HG03095 (cell line): ENCODE data around the gene DDX10.
"Not testable (repeated sequence)": the region's sequence is repeated elsewhere in the genome, so short reads cannot be mapped to it uniquely, and the experiment has no call there.

Source experiments
- ATAC-seq: cut with Tn5 transposase; IDR thresholded peaks from one replicate; pipeline ENCODE4 v1.9.1; 2021; ENCODE audit warnings: moderate library complexity; ENCODE audit not compliant: unreplicated experiment

Gene DDX10

DNA sequence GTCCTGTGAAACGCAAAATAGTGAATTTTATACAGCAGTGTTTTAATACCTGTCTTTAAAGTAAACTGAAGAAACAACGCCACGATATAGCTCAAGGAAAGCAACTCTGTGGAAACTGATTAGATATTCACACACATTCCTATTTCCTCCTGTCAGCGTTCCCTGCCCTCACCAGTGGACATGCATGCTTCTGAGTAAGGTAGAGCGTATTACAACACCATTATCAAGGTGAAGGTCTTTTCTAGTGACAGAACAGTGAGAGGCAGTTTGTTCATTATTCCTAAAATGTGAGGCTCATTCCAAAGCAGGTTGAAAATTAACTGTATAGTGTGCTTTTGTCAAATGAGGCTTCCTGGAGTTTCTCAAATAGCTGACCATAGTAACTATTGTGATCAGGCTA is 153.1 kb downstream of the DDX10 start:
- ATAC-seq, result no peak

DNA sequence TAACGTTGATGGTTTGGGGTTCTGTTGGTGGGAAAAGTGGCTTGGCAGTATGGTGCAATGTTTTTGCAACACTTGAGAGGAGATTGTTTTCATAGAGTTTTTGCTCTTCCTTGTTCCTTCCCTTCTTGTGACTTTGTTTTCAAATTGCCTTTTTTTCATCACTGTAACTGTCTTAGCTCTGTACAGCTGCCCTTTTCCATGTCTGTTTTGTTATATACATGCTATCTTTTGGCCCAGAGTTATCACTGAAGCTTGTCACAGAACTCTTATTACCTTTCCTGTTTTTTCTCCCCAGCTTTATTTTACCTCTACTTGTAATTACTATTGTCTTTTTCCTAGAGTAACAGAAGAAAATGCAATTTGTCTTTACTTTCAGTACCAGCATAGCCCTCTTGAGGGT is 154.1 kb downstream of the DDX10 start:
- ATAC-seq, result no peak

DNA sequence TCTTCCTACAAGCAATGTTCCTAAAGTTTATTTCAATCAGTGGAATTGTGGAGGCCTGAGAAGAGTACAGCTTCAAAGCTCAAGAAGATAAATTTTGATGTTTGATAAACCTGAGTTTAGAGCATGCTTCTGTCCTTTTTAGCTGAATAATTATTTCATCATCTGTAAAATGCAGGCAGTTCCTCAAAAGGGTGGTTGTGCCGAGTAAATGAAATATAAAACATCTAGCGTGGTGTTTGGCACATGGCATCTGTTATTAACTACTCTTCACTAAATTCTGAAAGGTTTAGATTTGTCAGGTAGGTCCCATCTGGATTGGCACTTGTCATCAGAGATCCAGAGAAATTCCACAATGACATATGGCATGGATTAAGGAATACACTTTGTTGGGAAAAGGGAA is 155.1 kb downstream of the DDX10 start:
- ATAC-seq, result no peak

DNA sequence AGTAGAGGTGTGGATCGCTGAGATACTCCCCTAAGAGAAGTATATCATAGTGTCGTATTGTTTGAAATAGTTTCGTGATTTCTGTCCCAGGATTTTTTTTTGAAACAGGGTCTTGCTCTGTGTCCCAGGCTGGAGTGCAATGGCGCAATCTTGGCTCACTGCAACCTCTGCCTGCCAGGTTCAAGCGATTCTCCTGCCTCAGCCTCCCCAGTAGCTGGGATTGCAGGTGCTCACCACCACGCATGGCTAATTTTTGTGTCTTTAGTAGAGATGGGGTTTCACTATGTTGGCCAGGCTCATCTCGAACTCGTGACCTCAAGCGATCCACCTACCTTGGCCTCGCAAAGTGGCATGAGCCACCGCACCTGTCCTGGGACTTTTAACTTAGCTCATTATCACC is 159.1 kb downstream of the DDX10 start:
- ATAC-seq, result not testable (repeated sequence)

DNA sequence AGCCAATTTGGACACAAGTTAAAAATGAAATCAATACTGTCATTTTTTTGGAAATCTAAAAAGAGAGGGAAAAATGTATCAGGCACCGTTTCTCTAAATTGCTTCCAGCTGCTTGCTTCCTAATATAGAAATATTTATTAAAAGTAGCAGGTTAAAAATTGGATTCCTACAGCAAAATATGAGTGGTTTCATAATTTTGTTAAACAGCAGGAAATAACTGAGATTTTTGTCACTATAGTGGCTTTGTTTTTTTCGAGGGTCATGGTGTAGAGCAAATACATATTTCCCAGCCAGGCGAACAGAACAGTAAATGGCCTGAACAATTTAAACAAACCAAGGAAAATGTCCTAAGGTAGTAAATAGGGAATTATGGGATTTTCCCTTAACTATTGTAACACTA is 159.7 kb downstream of the DDX10 start:
- no peak for ATAC-seq

DNA sequence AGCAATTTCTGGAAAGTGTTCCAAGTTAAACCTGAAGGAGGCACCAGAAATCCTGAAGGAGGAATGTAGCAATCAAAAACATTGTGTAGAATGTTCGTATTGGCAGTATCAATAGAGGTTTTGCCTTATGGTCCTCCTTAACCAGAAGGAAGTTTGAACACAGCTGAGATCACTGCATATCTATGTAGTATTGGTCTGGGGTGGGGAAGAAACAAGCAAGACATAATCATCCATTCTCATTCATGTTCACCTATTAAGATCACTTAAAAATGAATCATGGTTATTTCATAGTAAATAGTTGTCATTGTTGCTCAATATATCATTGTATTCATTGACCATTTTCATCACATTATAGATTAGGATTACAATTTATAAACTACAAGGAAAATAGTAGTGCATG is 160.5 kb downstream of the DDX10 start:
- no peak for ATAC-seq

DNA sequence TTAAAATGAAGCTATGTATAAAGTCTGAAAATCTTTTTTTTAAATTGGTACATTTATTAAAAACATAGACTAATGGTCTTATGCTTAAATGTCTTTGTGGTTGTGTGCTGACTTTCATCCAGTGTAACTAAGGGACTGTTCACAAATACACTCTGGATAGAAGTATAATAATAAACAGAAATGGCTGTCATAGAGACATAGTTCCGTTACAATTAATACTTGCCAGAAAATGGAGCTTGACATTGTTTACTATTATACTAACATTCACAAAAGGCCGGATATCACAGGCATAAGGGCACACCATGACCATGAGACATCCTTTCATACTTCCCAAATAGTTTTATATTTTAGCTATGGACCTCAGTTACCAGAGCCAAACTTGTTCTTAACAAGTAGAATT is 161.3 kb downstream of the DDX10 start:
- no peak for ATAC-seq

DNA sequence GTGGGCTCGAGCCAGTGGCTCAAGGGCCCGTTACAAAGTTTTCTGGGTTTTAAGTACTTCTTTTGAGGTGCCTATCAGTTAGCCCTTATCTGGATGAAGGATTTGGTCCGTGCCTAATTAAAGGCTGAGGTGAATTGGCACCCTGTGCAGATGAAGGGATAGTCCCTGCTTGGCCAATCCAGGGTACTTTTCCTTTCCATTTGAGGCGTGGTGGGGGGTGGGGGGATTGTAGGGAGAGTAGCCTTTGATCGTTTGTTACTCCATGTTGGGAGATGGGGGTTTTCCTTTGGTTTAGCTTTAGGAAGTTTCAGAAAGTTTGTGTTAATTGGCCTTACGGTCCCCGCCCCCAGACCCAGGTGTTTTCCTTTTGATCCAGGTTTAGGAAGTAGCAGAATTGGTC is 170.8 kb downstream of the DDX10 start:
- ATAC-seq, result no peak

DNA sequence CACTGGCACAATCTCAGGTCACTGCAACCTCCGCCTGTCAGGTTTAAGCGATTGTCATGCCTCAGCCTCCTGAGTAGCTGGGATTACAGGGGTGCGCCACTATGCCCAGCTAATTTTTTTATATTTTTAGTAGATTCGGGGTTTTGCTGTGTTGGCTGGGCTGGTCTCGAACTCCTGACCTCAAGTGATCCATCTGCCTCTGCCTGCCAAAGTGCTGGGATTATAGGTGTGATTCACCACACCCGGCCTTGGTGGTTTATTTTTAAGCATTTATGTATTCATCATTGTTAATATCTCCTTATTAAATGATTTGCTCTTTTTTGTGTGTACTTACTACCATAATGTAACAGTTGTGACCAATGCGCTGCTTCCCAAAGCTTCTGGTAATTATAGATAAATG is 171.7 kb downstream of the DDX10 start:
- no peak for ATAC-seq

DNA sequence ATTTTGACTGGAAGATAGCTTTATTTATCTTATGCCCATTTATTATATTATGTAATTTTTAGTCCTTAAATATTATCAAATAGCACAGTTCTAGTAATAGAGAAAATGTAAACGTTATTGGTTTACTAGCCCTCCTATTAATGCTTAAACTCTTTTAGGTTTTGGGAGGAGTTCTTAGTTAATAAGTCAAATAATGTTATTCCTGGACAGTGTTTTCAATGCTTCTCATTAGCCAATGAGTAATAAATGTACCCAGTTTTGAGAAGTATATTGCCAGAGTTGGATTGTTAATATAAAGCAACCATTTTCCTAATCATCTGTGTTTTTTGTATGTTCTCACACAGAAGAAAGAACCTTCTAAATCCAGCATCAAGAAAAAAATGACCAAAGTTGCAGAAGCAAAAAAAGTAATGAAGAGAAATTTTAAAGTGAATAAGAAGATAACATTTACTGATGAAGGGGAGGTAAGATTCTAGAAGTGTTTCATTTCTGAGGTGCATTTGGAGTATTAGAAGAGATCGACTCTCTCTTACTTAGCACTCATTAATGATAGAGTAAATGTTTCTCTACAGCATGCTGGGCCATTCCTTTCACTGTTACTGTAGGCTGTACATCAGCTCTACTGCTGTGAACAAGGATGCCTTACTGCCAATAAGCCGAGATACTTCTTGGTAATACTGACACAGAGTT is 173.4 kb downstream of the DDX10 start:
- no peak for ATAC-seq

DNA sequence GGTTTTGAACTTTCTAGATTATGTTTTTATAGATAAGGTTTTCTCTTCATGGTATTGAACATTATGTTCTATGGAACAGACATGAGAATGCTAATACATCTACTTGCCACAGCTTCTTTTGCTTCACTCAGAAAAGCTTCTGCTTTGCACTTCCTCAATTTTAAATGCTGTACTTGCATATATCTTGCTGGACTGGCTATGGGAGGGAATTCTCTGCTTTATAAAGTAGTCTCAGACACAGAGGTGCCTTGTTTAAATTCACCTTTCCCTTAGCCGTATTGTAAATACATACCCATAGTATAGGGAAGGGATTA is 173.9 kb downstream of the DDX10 start:
- no peak for ATAC-seq

DNA sequence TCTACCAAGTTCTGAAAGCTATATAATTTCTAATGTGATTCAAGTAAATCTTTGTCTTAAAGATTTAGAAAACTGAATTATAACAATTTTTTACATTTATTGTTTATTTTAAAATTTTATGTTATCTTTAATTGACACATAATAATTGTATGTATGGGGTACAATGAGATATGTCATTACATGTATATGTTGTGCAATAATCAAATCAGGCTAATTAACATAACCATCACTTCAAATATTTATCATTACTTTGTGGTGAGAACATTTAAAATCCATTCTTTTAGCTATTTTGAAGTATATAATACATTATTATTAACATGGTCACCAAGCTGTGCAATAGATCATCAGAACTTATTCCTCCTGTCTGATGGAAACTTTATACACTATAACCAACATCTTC is 181.1 kb downstream of the DDX10 start:
- ATAC-seq, result no peak

DNA sequence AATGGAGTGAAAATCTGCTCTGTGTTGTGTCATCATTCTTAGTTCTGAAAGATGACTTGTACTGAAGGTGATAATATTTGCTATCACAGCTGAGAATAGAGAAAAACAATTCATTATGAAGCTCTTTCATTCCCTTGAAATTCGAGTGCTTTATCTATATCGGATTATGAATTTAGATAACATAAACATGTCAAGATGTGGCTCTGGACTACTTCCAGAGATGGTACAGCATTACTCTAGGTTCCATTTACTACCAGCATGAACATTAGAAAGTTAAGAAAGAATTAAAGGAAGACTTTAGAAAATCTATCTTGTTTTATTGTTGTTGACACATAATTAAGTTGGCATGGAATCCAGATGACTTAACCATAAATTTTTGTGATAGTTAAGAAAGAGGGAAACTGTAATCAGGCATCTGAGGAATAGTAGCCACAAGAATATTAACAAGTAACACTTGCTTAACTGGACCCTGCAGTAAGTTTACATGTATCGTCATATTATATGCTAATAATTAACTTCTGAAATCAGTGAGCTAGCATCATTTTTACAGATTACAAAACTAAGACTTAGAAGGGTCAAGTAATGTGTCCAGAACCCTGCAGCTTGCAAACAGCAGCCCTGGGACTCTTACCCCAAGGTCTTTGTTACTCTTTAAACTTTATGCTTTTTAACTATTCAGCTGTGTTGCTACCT is 182.6 kb downstream of the DDX10 start:
- no peak for ATAC-seq

DNA sequence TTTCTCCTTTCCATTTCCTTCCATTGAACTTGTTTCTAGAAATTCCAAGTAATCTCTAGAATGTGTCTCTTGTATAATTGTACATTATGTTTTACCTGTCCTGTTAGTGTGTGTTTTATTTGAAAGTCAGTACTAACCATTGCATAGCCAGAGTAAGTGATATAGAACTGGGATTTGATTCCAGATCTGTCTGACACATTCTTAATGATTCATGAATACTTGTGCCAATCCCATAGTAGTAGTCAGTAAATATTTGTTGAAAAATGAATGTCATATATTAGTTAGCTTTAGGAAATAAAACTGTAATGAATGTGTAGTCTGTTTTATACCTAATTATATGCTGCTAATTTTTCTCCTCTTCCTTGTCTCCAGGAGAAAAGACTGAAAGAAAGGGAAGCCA is 186.9 kb downstream of the DDX10 start:
- no peak for ATAC-seq

DNA sequence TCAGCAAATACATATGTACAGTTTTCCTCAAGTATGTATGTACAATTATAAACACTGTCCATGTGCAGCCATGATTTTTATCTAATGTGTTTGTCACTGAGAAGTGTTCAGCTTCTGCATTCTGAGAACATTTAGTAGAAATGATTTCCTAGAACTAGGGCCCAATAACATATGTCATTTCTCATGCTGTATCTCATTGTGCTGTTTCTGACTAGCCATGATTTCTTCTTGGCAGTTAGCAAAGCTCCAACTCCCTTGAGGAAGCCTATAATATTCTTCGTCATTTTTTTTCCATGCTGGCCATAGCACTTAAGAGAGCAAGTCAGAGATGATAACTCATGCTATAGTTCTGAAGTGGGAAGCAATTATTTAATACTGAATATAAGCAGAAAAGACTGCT is 187.8 kb downstream of the DDX10 start:
- no peak for ATAC-seq

DNA sequence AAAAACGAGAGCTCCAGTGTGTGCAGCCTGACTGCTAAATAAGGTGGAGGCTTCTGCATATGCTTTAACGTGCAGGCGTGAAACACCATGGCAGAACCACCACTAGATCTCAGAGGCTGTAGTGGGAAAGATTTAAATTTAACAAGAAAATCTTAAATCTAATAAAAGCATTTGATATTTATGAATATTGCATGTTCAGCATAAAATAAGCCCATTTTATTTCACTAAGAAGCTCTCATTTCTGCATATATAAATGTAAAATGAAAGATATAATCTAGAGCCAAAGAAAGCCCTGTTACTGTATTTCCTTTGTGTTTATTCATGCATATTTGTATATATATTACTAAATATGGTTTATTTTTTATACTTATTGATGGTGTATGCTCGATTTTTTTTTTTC is 188.3 kb downstream of the DDX10 start:
- no peak for ATAC-seq

DNA sequence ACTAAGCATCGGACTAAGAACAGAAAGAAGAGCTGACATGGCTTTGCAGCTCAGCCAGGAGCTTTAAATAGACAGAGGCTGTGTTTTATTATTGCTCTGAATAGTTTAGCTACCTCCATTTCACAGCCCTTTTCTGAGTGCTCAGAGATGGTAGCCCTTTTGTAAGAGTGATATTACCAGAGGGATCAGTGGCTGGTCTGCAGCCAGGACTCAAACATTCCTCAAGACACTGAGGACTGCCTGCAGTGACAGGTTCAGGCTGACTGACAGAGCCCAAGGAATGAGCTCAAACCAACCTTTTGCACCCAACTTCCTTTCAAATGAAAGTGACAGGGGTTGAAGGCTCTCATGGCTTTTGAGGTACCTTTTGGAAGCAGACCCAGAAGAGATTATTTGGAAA is 189.0 kb downstream of the DDX10 start:
- peak; percentile 47 for ATAC-seq

DNA sequence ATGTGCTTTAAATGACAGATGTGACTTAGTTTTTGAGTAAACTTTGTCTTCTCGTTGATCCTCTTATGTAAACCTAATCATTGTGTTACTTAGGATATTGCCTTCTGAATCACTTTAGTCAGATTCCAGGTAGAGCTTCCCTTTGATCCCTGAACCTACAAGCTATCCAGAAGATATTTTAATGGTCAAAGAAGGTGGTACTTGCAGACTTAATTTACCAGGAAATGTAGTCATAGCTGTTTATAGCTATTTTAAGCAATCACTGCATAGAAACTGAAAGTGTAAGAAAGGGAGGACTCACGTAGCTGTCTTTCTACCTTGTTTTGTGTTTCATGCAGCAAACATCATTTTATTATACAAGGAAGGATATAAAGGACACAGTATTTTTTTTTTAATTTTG is 189.5 kb downstream of the DDX10 start:
- ATAC-seq, result peak; percentile 88

DNA sequence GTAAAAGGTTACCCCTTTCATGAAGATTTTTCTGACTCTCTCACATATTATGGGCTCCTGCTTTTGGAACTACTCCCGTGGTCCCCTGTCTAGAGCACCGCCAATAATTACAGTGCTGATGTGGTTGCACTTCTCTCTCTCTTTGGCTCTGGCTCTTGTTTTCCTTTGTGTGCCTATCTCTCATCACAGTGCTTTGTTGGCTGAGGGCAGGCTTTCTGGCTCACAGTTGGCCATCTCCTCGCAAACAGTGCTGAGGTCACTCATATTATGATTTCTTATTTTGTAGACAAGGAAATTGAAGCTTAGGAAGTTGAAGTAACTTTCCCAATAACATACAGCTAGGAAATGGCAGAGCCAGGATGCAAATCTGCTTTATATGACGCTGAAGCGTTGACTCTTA is 192.5 kb downstream of the DDX10 start:
- no peak for ATAC-seq

DNA sequence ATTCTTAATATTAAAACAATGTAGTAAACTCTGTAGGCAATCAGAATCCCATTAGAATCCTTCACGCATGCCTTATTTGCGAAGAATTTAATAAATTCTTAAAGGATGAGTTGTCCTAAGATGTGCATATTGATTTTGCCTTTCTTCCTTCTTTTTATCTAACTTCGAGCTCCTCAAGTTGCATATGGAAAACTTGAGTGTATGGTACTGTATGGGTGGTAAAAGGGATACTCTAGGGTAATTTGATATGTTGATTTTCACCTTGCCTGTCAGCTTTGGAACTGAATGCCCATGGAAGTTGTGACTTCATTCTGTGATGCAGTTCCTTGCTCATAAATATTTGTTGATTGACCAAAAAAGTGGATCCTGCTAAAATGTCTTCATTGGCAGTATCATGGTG is 193.8 kb downstream of the DDX10 start:
- ATAC-seq, result no peak

DNA sequence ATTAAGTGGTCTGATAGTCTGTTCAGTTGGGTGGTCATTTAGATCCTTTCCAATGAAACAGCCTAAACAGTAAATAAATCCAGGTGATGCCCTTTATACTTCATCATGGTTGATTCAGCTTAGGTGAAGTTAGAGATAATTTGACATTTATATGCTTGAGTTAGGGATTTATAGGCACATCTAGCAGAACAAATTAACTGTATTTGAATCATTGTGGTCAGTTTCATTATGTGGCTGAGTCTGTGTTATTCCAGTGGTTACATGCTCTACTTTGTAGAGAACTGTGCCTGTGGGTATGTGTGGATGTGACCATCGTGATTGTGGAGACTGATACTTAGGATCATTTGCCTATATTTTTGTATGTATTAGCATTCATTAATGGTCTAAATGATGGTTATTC is 194.6 kb downstream of the DDX10 start:
- ATAC-seq, result no peak

DNA sequence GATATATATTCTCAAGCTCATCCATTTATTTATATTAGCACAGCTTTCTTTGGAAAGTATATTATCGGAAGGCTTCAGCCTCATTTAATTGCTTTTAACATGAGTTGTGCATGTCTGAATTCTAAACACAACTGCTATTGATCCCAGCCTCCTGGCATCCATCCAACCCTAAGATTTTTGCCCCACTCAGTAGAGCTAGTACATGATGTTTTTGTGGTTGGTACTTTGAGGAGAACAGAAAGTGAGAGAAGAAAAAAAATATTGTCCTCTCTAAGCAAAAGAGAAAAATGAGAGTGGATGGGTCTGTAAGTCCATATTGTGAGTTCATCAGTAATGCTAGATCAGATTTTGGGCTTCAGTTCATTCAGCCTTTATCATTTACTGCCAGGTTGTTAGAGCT is 198.7 kb downstream of the DDX10 start:
- no peak for ATAC-seq

DNA sequence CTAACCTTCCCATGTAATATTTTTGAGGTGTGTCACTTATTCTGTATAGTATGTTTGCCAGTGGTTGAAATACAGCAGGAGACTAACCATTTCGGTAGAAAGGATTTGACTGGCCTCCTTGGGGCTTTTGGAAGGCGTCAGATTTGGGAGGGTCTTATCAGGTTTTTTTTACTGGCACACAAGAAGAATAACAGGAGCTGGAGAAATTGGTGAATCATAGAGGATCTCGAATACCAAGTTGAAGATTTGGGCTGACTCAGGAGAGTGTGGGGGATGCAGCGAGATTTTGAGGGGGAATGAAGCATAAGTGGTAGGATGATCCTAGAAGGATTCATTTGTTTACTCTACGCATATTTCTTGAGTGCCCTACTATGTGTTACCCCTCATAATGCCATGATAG is 200.5 kb downstream of the DDX10 start:
- ATAC-seq, result no peak
